ENCODE results near the gene HM13. TPM values are rescaled to one million over a fixed set of nuclear protein-coding genes. Genes with fewer than 3 reads are reported as not detected.
A peak's percentile ranks its signal among the peaks of the same experiment; 100 is the strongest.

Gene HM13
- total RNA-seq, 2 experiments from 2014 or later: 51.3 to 148 TPM

GRCh38 chr20:31602779-31603441 is 88.7 kb downstream of the HM13 start:
- POLR2A ChIA-PET: interaction anchor here (1.5 kb wide), 1 partner anchor 30 kb away, joined by 6 read pairs; no protein-coding TSS in a partner anchor
- peak; percentile 20 for DNase-seq (ENCODE audit: low spot score)
- no peak overlapping the region for H3K27ac ChIP-seq (ENCODE audit: low read depth, low read length, poor library complexity, severe bottlenecking)
- no peak for TF ChIP-seq CTCF (conservative IDR thresholded peaks at IDR 0.05; ENCODE audit: low read length)
- no peak for TF ChIP-seq EZH2phosphoT487 (IDR thresholded peaks at IDR 0.05; ENCODE audit: borderline replicate concordance, low read depth, low read length)
- no peaks in the 10 kb centered on the region for H4K20me1 ChIP-seq (ENCODE audit: insufficient read depth, low read length)
- H3K9me2 ChIP-seq (ENCODE audit: insufficient read depth, low read length): no peaks in the 10 kb centered on the region
- no TSS peak for BruUV-seq (replicated peaks)
- no peak overlapping the region for H2AFZ ChIP-seq (ENCODE audit: low read length)
- intact Hi-C loops (cut with micrococcal nuclease; ENCODE audit: unreplicated experiment): no loop called here
- no peaks in the 10 kb centered on the region for H3K79me2 ChIP-seq (ENCODE audit: insufficient read depth, low read depth, low read length)
- H3K4me2 ChIP-seq (ENCODE audit: low read length): no peak overlapping the region
- CTCF ChIA-PET (ENCODE audit: unreplicated experiment): interaction anchor here (0.7 to 1.0 kb wide), 2 partner anchors 33 to 35 kb away, joined by 4 to 5 read pairs; no protein-coding TSS in a partner anchor
- H3K4me3 ChIP-seq (ENCODE audit: low read depth, low read length, poor library complexity, severe bottlenecking): no peak overlapping the region
- H3K36me3 ChIP-seq (ENCODE audit: insufficient read depth, low read length): no peaks in the 10 kb centered on the region
- H3K9me3 ChIP-seq (ENCODE audit: low read length): no peaks in the 10 kb centered on the region
- H3K4me1 ChIP-seq (ENCODE audit: insufficient read depth, low read length, poor library complexity, severe bottlenecking): peaks cover 20% of the 10 kb centered on the region

GRCh38 chr20:31603822-31604566 is 89.8 kb downstream of the HM13 start:
- BruUV-seq (replicated peaks): no TSS peak
- ChIA-PET CTCF (ENCODE audit: unreplicated experiment) (interaction anchor here (0.8 to 1.2 kb wide), 4 partner anchors 30 to 43 kb away, joined by 3 to 5 read pairs (median 4); no protein-coding TSS in a partner anchor), POLR2A (interaction anchor here (0.8 to 2.6 kb wide), 3 partner anchors 9 to 36 kb away, joined by 3 to 19 read pairs (median 4); no protein-coding TSS in a partner anchor)
- Histone ChIP-seq H3K9me3 (ENCODE audit: low read length) (no peaks in the 10 kb centered on the region), H2AFZ (ENCODE audit: low read length) (peak overlapping the region; percentile 72; the same call in 1 of the 2 replicates), H3K9me2 (ENCODE audit: insufficient read depth, low read length) (no peaks in the 10 kb centered on the region), H3K27ac (ENCODE audit: low read depth, low read length, poor library complexity, severe bottlenecking) (no peak overlapping the region), H3K4me2 (ENCODE audit: low read length) (peak overlapping the region; percentile 92), H3K4me3 (ENCODE audit: low read depth, low read length, poor library complexity, severe bottlenecking) (peak overlapping the region; percentile 70), H3K4me1 (ENCODE audit: insufficient read depth, low read length, poor library complexity, severe bottlenecking) (peaks cover 20% of the 10 kb centered on the region), H4K20me1 (ENCODE audit: insufficient read depth, low read length) (no peaks in the 10 kb centered on the region), H3K79me2 (ENCODE audit: insufficient read depth, low read depth, low read length) (no peaks in the 10 kb centered on the region), H3K36me3 (ENCODE audit: insufficient read depth, low read length) (no peaks in the 10 kb centered on the region)
- intact Hi-C loops (cut with micrococcal nuclease; ENCODE audit: unreplicated experiment): loop anchor here (2.0 kb wide), 1 partner anchor 31 kb away; no protein-coding TSS in a partner anchor
- no peak for TF ChIP-seq CTCF (conservative IDR thresholded peaks at IDR 0.05; ENCODE audit: low read length)
- no peak for TF ChIP-seq EZH2phosphoT487 (IDR thresholded peaks at IDR 0.05; ENCODE audit: borderline replicate concordance, low read depth, low read length)
- peak; percentile 88 for DNase-seq (ENCODE audit: low spot score)
